ENCODE measurements around the gene TANGO6.

The TANGO6 gene

DNA sequence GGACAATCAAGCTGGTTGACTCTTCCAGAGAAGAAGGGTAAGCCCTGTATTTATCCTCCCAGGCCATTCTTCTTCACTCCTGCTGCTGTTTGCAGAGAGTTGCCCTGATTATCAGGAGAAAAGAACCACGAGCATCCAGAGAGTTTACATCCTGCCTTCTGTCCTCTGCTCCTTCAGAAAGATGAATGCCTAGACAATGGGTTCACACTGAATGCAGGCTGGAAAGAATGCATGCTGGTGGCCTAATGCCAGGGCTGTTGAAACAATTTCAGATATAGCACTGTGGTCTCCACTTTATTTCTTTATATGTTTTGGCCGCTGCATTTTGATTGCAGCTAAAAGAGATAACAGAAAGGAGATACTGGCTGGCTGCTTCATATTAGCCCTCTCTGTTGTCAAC, 241.0 kb downstream of the TANGO6 start:
- H3K4me2 ChIP-seq (ENCODE audit: low read depth, low read length) = no peak overlapping the region
- H3K27ac ChIP-seq (ENCODE audit: low read length) = no peak overlapping the region
- no peaks in the 10 kb centered on the region; the same call in 1 of the 2 replicates for H3K36me3 ChIP-seq (replicated peaks; ENCODE audit: insufficient read depth, low read length)
- TF ChIP-seq, protein P1, sequence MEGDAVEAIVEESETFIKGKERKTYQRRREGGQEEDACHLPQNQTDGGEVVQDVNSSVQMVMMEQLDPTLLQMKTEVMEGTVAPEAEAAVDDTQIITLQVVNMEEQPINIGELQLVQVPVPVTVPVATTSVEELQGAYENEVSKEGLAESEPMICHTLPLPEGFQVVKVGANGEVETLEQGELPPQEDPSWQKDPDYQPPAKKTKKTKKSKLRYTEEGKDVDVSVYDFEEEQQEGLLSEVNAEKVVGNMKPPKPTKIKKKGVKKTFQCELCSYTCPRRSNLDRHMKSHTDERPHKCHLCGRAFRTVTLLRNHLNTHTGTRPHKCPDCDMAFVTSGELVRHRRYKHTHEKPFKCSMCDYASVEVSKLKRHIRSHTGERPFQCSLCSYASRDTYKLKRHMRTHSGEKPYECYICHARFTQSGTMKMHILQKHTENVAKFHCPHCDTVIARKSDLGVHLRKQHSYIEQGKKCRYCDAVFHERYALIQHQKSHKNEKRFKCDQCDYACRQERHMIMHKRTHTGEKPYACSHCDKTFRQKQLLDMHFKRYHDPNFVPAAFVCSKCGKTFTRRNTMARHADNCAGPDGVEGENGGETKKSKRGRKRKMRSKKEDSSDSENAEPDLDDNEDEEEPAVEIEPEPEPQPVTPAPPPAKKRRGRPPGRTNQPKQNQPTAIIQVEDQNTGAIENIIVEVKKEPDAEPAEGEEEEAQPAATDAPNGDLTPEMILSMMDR (IDR thresholded peaks at IDR 0.05; ENCODE audit: low read length) = no peak
- TF ChIP-seq EZH2 (optimal IDR thresholded peaks at IDR 0.05; ENCODE audit: low read depth, low read length) (no peak), EZH2phosphoT487 (IDR thresholded peaks at IDR 0.05; ENCODE audit: low read length) (no peak)
- no peaks in the 10 kb centered on the region for H3K79me2 ChIP-seq (ENCODE audit: low read length)
- H3K9me2 ChIP-seq (replicated peaks; ENCODE audit: insufficient read depth, low read length) = no peaks in the 10 kb centered on the region
- no peak overlapping the region for H3K4me3 ChIP-seq (ENCODE audit: low read length)
- no peaks in the 10 kb centered on the region for H3K27me3 ChIP-seq (replicated peaks; ENCODE audit: insufficient read depth, low read length)
- no peaks in the 10 kb centered on the region for H3F3A ChIP-seq (ENCODE audit: insufficient read depth, low read length)
- no peak overlapping the region for H3K9ac ChIP-seq (ENCODE audit: low read length)
- no peak for DNase-seq
- no peak overlapping the region for H2AFZ ChIP-seq (ENCODE audit: low read length)
- no peaks in the 10 kb centered on the region for H3K9me3 ChIP-seq (replicated peaks; ENCODE audit: insufficient read depth, low read length)
- H3K4me1 ChIP-seq (ENCODE audit: low read length) = no peaks in the 10 kb centered on the region
- no peaks in the 10 kb centered on the region for H4K20me1 ChIP-seq (ENCODE audit: insufficient read depth, low read length)

DNA sequence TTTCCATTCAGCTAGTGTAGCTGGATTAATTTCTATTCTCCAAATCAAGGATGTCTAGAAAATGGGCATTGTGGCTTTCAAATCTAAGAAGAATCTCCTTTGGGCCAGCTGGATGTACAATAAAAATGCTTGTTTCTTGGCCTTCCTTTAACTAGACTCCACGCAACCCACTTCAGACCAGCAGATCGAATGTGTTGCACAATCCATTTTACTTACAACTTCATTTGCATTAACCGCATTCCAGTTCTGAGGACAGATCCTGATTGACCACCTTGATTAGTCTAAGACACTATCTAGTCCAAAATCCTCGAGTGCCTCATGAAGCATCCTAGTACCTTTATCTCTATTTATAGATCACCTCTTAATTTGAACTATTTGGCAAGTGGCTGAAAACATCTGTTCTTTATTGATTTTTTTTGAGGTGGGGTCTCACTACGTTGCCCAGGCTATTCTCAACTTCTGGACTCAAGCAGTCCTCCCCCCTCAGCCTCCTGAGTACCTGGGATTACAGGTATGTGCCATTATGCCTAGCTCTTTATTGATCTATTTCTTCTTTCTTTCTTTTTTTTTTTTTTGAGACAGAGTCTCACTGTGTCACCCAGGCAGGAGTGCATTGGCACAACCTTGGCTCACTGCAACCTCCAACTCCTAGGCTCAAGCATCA, 241.8 kb downstream of the TANGO6 start:
- DNase-seq = no peak
- H3K27me3 ChIP-seq (replicated peaks; ENCODE audit: insufficient read depth, low read length) = no peaks in the 10 kb centered on the region
- no peak overlapping the region for H3K4me3 ChIP-seq (ENCODE audit: low read length)
- no peaks in the 10 kb centered on the region for H4K20me1 ChIP-seq (ENCODE audit: insufficient read depth, low read length)
- no peaks in the 10 kb centered on the region for H3K79me2 ChIP-seq (ENCODE audit: low read length)
- TF ChIP-seq EZH2 (optimal IDR thresholded peaks at IDR 0.05; ENCODE audit: low read depth, low read length) (no peak), EZH2phosphoT487 (IDR thresholded peaks at IDR 0.05; ENCODE audit: low read length) (no peak)
- TF ChIP-seq, protein P1 (IDR thresholded peaks at IDR 0.05; ENCODE audit: low read length) = no peak
- H3K36me3 ChIP-seq (replicated peaks; ENCODE audit: insufficient read depth, low read length) = no peaks in the 10 kb centered on the region; the same call in 1 of the 2 replicates
- H2AFZ ChIP-seq (ENCODE audit: low read length) = no peak overlapping the region
- H3K27ac ChIP-seq (ENCODE audit: low read length) = no peak overlapping the region
- no peak overlapping the region for H3K4me2 ChIP-seq (ENCODE audit: low read depth, low read length)
- no peak overlapping the region for H3K9ac ChIP-seq (ENCODE audit: low read length)
- no peaks in the 10 kb centered on the region for H3F3A ChIP-seq (ENCODE audit: insufficient read depth, low read length)
- H3K9me2 ChIP-seq (replicated peaks; ENCODE audit: insufficient read depth, low read length) = no peaks in the 10 kb centered on the region
- no peaks in the 10 kb centered on the region for H3K9me3 ChIP-seq (replicated peaks; ENCODE audit: insufficient read depth, low read length)
- H3K4me1 ChIP-seq (ENCODE audit: low read length) = no peaks in the 10 kb centered on the region

DNA sequence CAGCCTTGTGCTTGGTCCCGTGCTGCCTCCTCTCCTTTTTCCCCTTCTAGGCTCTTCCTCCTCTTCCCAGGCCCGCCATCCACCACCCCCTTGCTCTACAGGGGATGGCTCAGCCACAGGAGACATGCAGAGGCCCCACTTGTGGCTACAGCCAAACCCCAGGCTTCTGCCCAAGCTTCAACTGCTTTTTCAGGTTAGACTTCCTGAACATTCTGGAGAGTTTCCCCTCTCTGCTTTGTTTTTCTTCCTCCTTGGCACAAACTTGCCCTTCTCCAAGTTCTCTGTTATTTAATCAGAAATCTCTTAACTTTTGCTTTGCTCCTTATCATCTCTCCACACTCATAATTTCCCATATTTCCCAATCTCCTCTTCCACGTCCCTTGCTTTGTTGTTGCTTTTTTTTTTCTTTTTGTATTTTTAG, 243.8 kb downstream of the TANGO6 start:
- Histone ChIP-seq H3K9ac (ENCODE audit: low read length) (no peak overlapping the region), H3K36me3 (replicated peaks; ENCODE audit: insufficient read depth, low read length) (no peaks in the 10 kb centered on the region; the same call in 1 of the 2 replicates), H3K79me2 (ENCODE audit: low read length) (no peaks in the 10 kb centered on the region), H3F3A (ENCODE audit: insufficient read depth, low read length) (no peaks in the 10 kb centered on the region), H4K20me1 (ENCODE audit: insufficient read depth, low read length) (no peaks in the 10 kb centered on the region), H3K27ac (ENCODE audit: low read length) (no peak overlapping the region), H3K4me1 (ENCODE audit: low read length) (no peaks in the 10 kb centered on the region), H3K4me2 (ENCODE audit: low read depth, low read length) (no peak overlapping the region), H3K4me3 (ENCODE audit: low read length) (no peak overlapping the region), H2AFZ (ENCODE audit: low read length) (no peak overlapping the region), H3K9me2 (replicated peaks; ENCODE audit: insufficient read depth, low read length) (no peaks in the 10 kb centered on the region), H3K9me3 (replicated peaks; ENCODE audit: insufficient read depth, low read length) (no peaks in the 10 kb centered on the region), H3K27me3 (replicated peaks; ENCODE audit: insufficient read depth, low read length) (no peaks in the 10 kb centered on the region)
- TF ChIP-seq, protein P1 (IDR thresholded peaks at IDR 0.05; ENCODE audit: low read length) = no peak
- TF ChIP-seq EZH2phosphoT487 (IDR thresholded peaks at IDR 0.05; ENCODE audit: low read length) (no peak), EZH2 (optimal IDR thresholded peaks at IDR 0.05; ENCODE audit: low read depth, low read length) (no peak)
- no peak for DNase-seq

Measured in MM.1S (cell line).